ENCODE measurements around the gene FRAS1.
A peak's percentile ranks its signal among the peaks of the same experiment; 100 is the strongest.

Gene FRAS1

GRCh38 chr4:78331186-78331585 lies 274.1 kb downstream of the FRAS1 start:
- no peak for DNase-seq

- DNase-seq, result no peak
These were observed 274.8 kb downstream of the FRAS1 start for GRCh38 chr4:78331965-78332364.

- DNase-seq, result no peak
These were observed 275.9 kb downstream of the FRAS1 start for GRCh38 chr4:78332976-78333375.

GRCh38 chr4:78336093-78336943 lies 279.2 kb downstream of the FRAS1 start:
- DNase-seq, result no peak

- DNase-seq, result no peak
These were observed 280.3 kb downstream of the FRAS1 start for GRCh38 chr4:78337244-78338020.

- no peak for DNase-seq
These were observed 285.0 kb downstream of the FRAS1 start for GRCh38 chr4:78342125-78342524.

- DNase-seq, result no peak
These were observed 286.6 kb downstream of the FRAS1 start for GRCh38 chr4:78343682-78344081.

GRCh38 chr4:78345237-78345636 lies 288.1 kb downstream of the FRAS1 start:
- no peak for DNase-seq

- no peak for DNase-seq
These were observed 289.1 kb downstream of the FRAS1 start for GRCh38 chr4:78346222-78346621.

- DNase-seq, result no peak
These were observed 290.4 kb downstream of the FRAS1 start for GRCh38 chr4:78347527-78347926.

- no peak for DNase-seq
These were observed 296.8 kb downstream of the FRAS1 start for GRCh38 chr4:78353921-78354320.

GRCh38 chr4:78354782-78355181 lies 297.7 kb downstream of the FRAS1 start:
- peak in 1 of 2 experiments; percentile 8 for DNase-seq

GRCh38 chr4:78355306-78355705 lies 298.2 kb downstream of the FRAS1 start:
- peak; percentile 11 to 65 for DNase-seq

GRCh38 chr4:78356251-78356786 lies 299.2 kb downstream of the FRAS1 start:
- no peak for DNase-seq

- DNase-seq, result no peak
These were observed 300.0 kb downstream of the FRAS1 start for GRCh38 chr4:78357122-78357521.

GRCh38 chr4:78360466-78360865 lies 303.3 kb downstream of the FRAS1 start:
- no peak for DNase-seq

- no peak for DNase-seq
These were observed 304.5 kb downstream of the FRAS1 start for GRCh38 chr4:78361621-78362120.

- no peak for DNase-seq
These were observed 305.2 kb downstream of the FRAS1 start for GRCh38 chr4:78362310-78362709.

GRCh38 chr4:78363031-78363570 lies 306.0 kb downstream of the FRAS1 start:
- DNase-seq, result no peak

GRCh38 chr4:78369679-78370078 lies 312.6 kb downstream of the FRAS1 start:
- DNase-seq, result no peak

- DNase-seq, result no peak
These were observed 313.7 kb downstream of the FRAS1 start for GRCh38 chr4:78370631-78371372.

- no peak for DNase-seq
These were observed 315.3 kb downstream of the FRAS1 start for GRCh38 chr4:78372355-78372988.

All from NCI-H524 (cell line).